DOHH2 (cell line): ENCODE data around the gene XPO6.

Source experiments
- H3F3A ChIP-seq: fragments of 200-600 bp; sonication (generic), shearing (Covaris generic); 2 replicates; pipeline ENCODE4 v1.6.0; 2016; ENCODE audit warnings: antibody characterized with exemption, mild to moderate bottlenecking; ENCODE audit not compliant: control insufficient read depth, insufficient read depth
- H3K27ac ChIP-seq: fragments of 200-600 bp; sonication (generic); 2 replicates; pipeline ENCODE4 v1.5.1; 2014; ENCODE audit warnings: low read depth, mild to moderate bottlenecking, low read length, moderate library complexity
- H3K27me3 ChIP-seq: fragments of 200-600 bp; sonication (generic); 2 replicates; pipeline ENCODE4 v1.6.1; 2014; ENCODE audit warnings: mild to moderate bottlenecking, low read length, mixed read lengths; ENCODE audit not compliant: control insufficient read depth
- H3K36me3 ChIP-seq: fragments of 200-600 bp; sonication (generic); 2 replicates; pipeline ENCODE4 v1.6.1; 2014; ENCODE audit warnings: mild to moderate bottlenecking, low read length, moderate library complexity, mixed read lengths; ENCODE audit not compliant: control insufficient read depth
- H3K4me1 ChIP-seq: fragments of 200-600 bp; sonication (generic); 2 replicates; pipeline ENCODE4 v1.6.1; 2014; ENCODE audit warnings: mild to moderate bottlenecking, low read length, mixed read lengths; ENCODE audit not compliant: control insufficient read depth
- H3K4me2 ChIP-seq: fragments of 200-600 bp; sonication (generic); 2 replicates; pipeline ENCODE4 v1.6.0; 2014; ENCODE audit warnings: mild to moderate bottlenecking, low read length, moderate library complexity
- H3K4me3 ChIP-seq: fragments of 200-600 bp; sonication (generic); 2 replicates; pipeline ENCODE4 v1.5.1; 2014; ENCODE audit warnings: mild to moderate bottlenecking, low read length, mixed read lengths
- H3K79me2 ChIP-seq: fragments of 200-600 bp; sonication (generic); 2 replicates; pipeline ENCODE4 v1.6.1; 2014; ENCODE audit warnings: mild to moderate bottlenecking, low read length, mixed read lengths; ENCODE audit not compliant: control insufficient read depth
- H3K9me2 ChIP-seq: fragments of 200-600 bp; sonication (generic); replicated peaks from 2 replicates; pipeline ENCODE4 v1.6.1; 2014; ENCODE audit warnings: mild to moderate bottlenecking, low read length, mixed read lengths; ENCODE audit not compliant: control insufficient read depth
- H3K9me3 ChIP-seq: fragments of 200-600 bp; sonication (generic); 2 replicates; pipeline ENCODE4 v1.6.1; 2014; ENCODE audit warnings: antibody characterized with exemption, low read length, mixed read lengths; ENCODE audit not compliant: control insufficient read depth, insufficient read depth
- H4K20me1 ChIP-seq: fragments of 200-600 bp; sonication (generic); 2 replicates; pipeline ENCODE4 v1.6.0; 2014; ENCODE audit warnings: low read depth, mild to moderate bottlenecking, antibody characterized with exemption, low read length, moderate library complexity; ENCODE audit not compliant: control insufficient read depth, insufficient read depth
- CTCF ChIP-seq: fragments of 200-600 bp; sonication (generic); IDR thresholded peaks from one replicate; pipeline ENCODE4 v1.5.1; 2014; ENCODE audit warnings: antibody characterized with exemption, mild to moderate bottlenecking, low read depth, low read length; ENCODE audit not compliant: poor library complexity, severe bottlenecking
- EZH2phosphoT487 ChIP-seq: fragments of 200-600 bp; sonication (generic); IDR thresholded peaks from 2 replicates; pipeline ENCODE4 v1.6.1; 2017; ENCODE audit warnings: borderline replicate concordance, mild to moderate bottlenecking, antibody characterized with exemption, low read length, moderate library complexity, mixed read lengths

Gene XPO6

GRCh38 chr16:28110479-28110878 is 101.3 kb downstream of the XPO6 start:
- TF ChIP-seq CTCF, result no peak
- TF ChIP-seq EZH2phosphoT487, result no peak
- no peak overlapping the region for H3K4me3 ChIP-seq
- no peaks in the 10 kb centered on the region for H3K9me3 ChIP-seq
- H4K20me1 ChIP-seq, result no peaks in the 10 kb centered on the region; the same call in 1 of the 2 replicates
- no peaks in the 10 kb centered on the region for H3F3A ChIP-seq
- no peaks in the 10 kb centered on the region for H3K27me3 ChIP-seq
- H3K4me1 ChIP-seq, result no peaks in the 10 kb centered on the region
- no peak overlapping the region for H3K4me2 ChIP-seq
- no peak overlapping the region for H3K27ac ChIP-seq
- H3K79me2 ChIP-seq, result no peaks in the 10 kb centered on the region
- peaks cover 94% of the 10 kb centered on the region for H3K36me3 ChIP-seq
- no peaks in the 10 kb centered on the region for H3K9me2 ChIP-seq

GRCh38 chr16:28110074-28110473 is 101.7 kb downstream of the XPO6 start:
- Histone ChIP-seq H3K4me1 (no peaks in the 10 kb centered on the region), H3K27me3 (no peaks in the 10 kb centered on the region), H3K4me2 (no peak overlapping the region), H3K9me2 (no peaks in the 10 kb centered on the region), H3K9me3 (no peaks in the 10 kb centered on the region), H3K4me3 (no peak overlapping the region), H3F3A (no peaks in the 10 kb centered on the region), H4K20me1 (no peaks in the 10 kb centered on the region; the same call in 1 of the 2 replicates), H3K79me2 (no peaks in the 10 kb centered on the region), H3K36me3 (peaks cover 94% of the 10 kb centered on the region), H3K27ac (no peak overlapping the region)
- TF ChIP-seq EZH2phosphoT487, result no peak
- no peak for TF ChIP-seq CTCF

- Histone ChIP-seq H3K79me2 (no peaks in the 10 kb centered on the region), H4K20me1 (no peaks in the 10 kb centered on the region; the same call in 1 of the 2 replicates), H3K27ac (no peak overlapping the region), H3K36me3 (peaks cover 95% of the 10 kb centered on the region), H3K27me3 (no peaks in the 10 kb centered on the region), H3K4me2 (no peak overlapping the region), H3F3A (no peaks in the 10 kb centered on the region), H3K4me3 (no peak overlapping the region), H3K9me2 (no peaks in the 10 kb centered on the region), H3K4me1 (no peaks in the 10 kb centered on the region), H3K9me3 (no peaks in the 10 kb centered on the region)
- TF ChIP-seq EZH2phosphoT487 (no peak), CTCF (no peak)
Measured at GRCh38 chr16:28108590-28109247, 103.0 kb downstream of the XPO6 start.

- no peak overlapping the region for H3K4me2 ChIP-seq
- no peaks in the 10 kb centered on the region for H3K79me2 ChIP-seq
- no peaks in the 10 kb centered on the region for H3K9me2 ChIP-seq
- TF ChIP-seq CTCF (no peak), EZH2phosphoT487 (no peak)
- no peaks in the 10 kb centered on the region for H3K27me3 ChIP-seq
- H3K36me3 ChIP-seq, result peaks cover 96% of the 10 kb centered on the region
- no peak overlapping the region for H3K27ac ChIP-seq
- H3K9me3 ChIP-seq, result no peaks in the 10 kb centered on the region
- H3K4me3 ChIP-seq, result no peak overlapping the region
- no peaks in the 10 kb centered on the region; the same call in 1 of the 2 replicates for H4K20me1 ChIP-seq
- H3F3A ChIP-seq, result no peaks in the 10 kb centered on the region
- H3K4me1 ChIP-seq, result no peaks in the 10 kb centered on the region
Measured at GRCh38 chr16:28107232-28107631, 104.5 kb downstream of the XPO6 start.
